T1000 (cell line): ENCODE measurements around the gene PSMG3.
"Not testable (repeated sequence)": the region's sequence is repeated elsewhere in the genome, so short reads cannot be mapped to it uniquely, and the experiment has no call there.

ENCODE experiments used
- DNase-seq: peaks from one replicate; lab custom pipeline; 2025; ENCODE audit warnings: mixed read lengths; lab: John Stamatoyannopoulos, UW

PSMG3 gene

GRCh38 chr7:1533547-1534329 lies 36.1 kb downstream of the PSMG3 start:
- DNase-seq: peak; percentile 56

GRCh38 chr7:1533255-1533546 lies 36.6 kb downstream of the PSMG3 start:
- DNase-seq: no peak

- DNase-seq: peak; percentile 58
Measured at GRCh38 chr7:1532456-1533254, 37.2 kb downstream of the PSMG3 start.

- DNase-seq: no peak
Measured at GRCh38 chr7:1531979-1532455, 37.8 kb downstream of the PSMG3 start.

- DNase-seq: no peak
Measured at GRCh38 chr7:1531263-1531978, 38.4 kb downstream of the PSMG3 start.

GRCh38 chr7:1530946-1531262 lies 38.9 kb downstream of the PSMG3 start:
- DNase-seq: no peak

- DNase-seq: no peak
Measured at GRCh38 chr7:1529383-1530116, 40.3 kb downstream of the PSMG3 start.

- DNase-seq: no peak
Measured at GRCh38 chr7:1526271-1526754, 43.5 kb downstream of the PSMG3 start.

- no peak for DNase-seq
Measured at GRCh38 chr7:1525409-1525808, 44.4 kb downstream of the PSMG3 start.

- no peak for DNase-seq
Measured at GRCh38 chr7:1523844-1524243, 46.0 kb downstream of the PSMG3 start.

- no peak for DNase-seq
Measured at GRCh38 chr7:1523208-1523607, 46.6 kb downstream of the PSMG3 start.

GRCh38 chr7:1521456-1521855 lies 48.4 kb downstream of the PSMG3 start:
- DNase-seq: no peak

GRCh38 chr7:1520539-1521234 lies 49.1 kb downstream of the PSMG3 start:
- peak; percentile 96 for DNase-seq

GRCh38 chr7:1519322-1519922 lies 50.4 kb downstream of the PSMG3 start:
- not testable (repeated sequence) for DNase-seq
